Fibroblast of skin of left quadriceps (primary cell): ENCODE results near the gene FLT1.

ENCODE experiments used
- DNase-seq, 2 experiments: peaks; one replicate each; pipeline ENCODE4 v3.0.0-alpha.2; 2013; ENCODE audit warnings: low read depth in 2 of 2

FLT1 gene

GRCh38 chr13:28494778-28495537 lies at the start of gene FLT1:
TSS of gene FLT1 (minus strand) at chr13:28495128. CDS start at chr13:28494843, 285 bp downstream.
- no peak for DNase-seq

- DNase-seq = no peak
These were observed 49.1 kb upstream of the FLT1 start for GRCh38 chr13:28544026-28544425.

- DNase-seq = no peak
These were observed 47.9 kb upstream of the FLT1 start for GRCh38 chr13:28542804-28543203.

- no peak for DNase-seq
These were observed 47.0 kb upstream of the FLT1 start for GRCh38 chr13:28541966-28542365.

- DNase-seq = no peak
These were observed 45.7 kb upstream of the FLT1 start for GRCh38 chr13:28540612-28541011.

GRCh38 chr13:28539625-28540286 lies 44.8 kb upstream of the FLT1 start:
- DNase-seq = no peak

- DNase-seq = no peak
These were observed 44.0 kb upstream of the FLT1 start for GRCh38 chr13:28538932-28539331.

- DNase-seq = no peak
These were observed 42.2 kb upstream of the FLT1 start for GRCh38 chr13:28537171-28537570.

- no peak for DNase-seq
These were observed 41.4 kb upstream of the FLT1 start for GRCh38 chr13:28536371-28536770.

GRCh38 chr13:28535734-28536133 lies 40.8 kb upstream of the FLT1 start:
- no peak for DNase-seq

- no peak for DNase-seq
These were observed 39.9 kb upstream of the FLT1 start for GRCh38 chr13:28534801-28535200.

- DNase-seq = no peak
These were observed 39.3 kb upstream of the FLT1 start for GRCh38 chr13:28534210-28534609.

GRCh38 chr13:28533441-28534166 lies 38.7 kb upstream of the FLT1 start:
- no peak for DNase-seq

- DNase-seq = no peak
These were observed 38.2 kb upstream of the FLT1 start for GRCh38 chr13:28533125-28533436.

GRCh38 chr13:28532388-28533124 lies 37.6 kb upstream of the FLT1 start:
- no peak for DNase-seq

GRCh38 chr13:28531845-28532387 lies 37.0 kb upstream of the FLT1 start:
- DNase-seq = no peak

GRCh38 chr13:28531077-28531844 lies 36.3 kb upstream of the FLT1 start:
- no peak for DNase-seq

GRCh38 chr13:28530729-28531076 lies 35.8 kb upstream of the FLT1 start:
- no peak for DNase-seq

- no peak for DNase-seq
These were observed 34.9 kb upstream of the FLT1 start for GRCh38 chr13:28529836-28530235.

GRCh38 chr13:28528848-28529247 lies 33.9 kb upstream of the FLT1 start:
- no peak for DNase-seq

GRCh38 chr13:28528388-28528787 lies 33.5 kb upstream of the FLT1 start:
- no peak for DNase-seq
